ENCODE results near the gene ST6GALNAC1. TPM values are rescaled to one million over a fixed set of nuclear protein-coding genes. Genes with fewer than 3 reads are reported as not detected.

Gene ST6GALNAC1
- total RNA-seq, 1 donor from 2014 or later, result not detected

DNA sequence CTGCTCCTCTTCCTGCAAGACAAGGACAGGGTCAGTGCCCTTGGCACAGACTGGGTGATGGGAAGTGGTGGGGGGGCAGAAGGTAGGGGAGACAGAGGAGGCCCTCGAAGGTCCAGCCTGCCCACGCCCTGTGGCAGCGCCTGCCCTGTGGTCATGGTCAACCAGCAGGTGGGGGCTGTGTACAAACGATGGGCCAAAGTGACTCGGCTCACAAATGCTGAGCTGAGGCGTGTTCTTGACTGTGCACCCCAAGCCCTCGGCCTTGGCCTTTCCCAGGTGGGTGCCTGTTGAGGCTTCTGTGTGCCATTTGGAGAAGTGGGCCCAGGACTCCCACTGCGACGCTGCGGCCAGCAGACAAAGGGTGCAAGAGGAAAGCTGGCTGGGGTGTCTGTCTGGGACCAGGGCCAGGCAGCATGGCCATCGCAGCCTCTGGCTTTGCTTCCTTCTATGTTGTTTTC is 44.6 kb upstream of the ST6GALNAC1 start:
- H3K27ac Mint-ChIP-seq (ENCODE audit: unreplicated experiment), result peak overlapping the region; percentile 95
- H3K9me3 Mint-ChIP-seq (ENCODE audit: unreplicated experiment), result no peaks in the 10 kb centered on the region
- peaks cover 12% of the 10 kb centered on the region for H3K36me3 Mint-ChIP-seq (ENCODE audit: unreplicated experiment)
- H3K4me3 Mint-ChIP-seq (ENCODE audit: unreplicated experiment), result peak overlapping the region; percentile 24
- peaks cover 75% of the 10 kb centered on the region for H3K4me1 Mint-ChIP-seq (ENCODE audit: unreplicated experiment)
- TF ChIP-seq, protein P1, sequence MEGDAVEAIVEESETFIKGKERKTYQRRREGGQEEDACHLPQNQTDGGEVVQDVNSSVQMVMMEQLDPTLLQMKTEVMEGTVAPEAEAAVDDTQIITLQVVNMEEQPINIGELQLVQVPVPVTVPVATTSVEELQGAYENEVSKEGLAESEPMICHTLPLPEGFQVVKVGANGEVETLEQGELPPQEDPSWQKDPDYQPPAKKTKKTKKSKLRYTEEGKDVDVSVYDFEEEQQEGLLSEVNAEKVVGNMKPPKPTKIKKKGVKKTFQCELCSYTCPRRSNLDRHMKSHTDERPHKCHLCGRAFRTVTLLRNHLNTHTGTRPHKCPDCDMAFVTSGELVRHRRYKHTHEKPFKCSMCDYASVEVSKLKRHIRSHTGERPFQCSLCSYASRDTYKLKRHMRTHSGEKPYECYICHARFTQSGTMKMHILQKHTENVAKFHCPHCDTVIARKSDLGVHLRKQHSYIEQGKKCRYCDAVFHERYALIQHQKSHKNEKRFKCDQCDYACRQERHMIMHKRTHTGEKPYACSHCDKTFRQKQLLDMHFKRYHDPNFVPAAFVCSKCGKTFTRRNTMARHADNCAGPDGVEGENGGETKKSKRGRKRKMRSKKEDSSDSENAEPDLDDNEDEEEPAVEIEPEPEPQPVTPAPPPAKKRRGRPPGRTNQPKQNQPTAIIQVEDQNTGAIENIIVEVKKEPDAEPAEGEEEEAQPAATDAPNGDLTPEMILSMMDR (IDR thresholded peaks at IDR 0.05), result no peak
- no peak for DNase-seq (ENCODE audit: extremely low spot score, unreplicated experiment)
- H3K27me3 Mint-ChIP-seq (ENCODE audit: unreplicated experiment), result no peaks in the 10 kb centered on the region

DNA sequence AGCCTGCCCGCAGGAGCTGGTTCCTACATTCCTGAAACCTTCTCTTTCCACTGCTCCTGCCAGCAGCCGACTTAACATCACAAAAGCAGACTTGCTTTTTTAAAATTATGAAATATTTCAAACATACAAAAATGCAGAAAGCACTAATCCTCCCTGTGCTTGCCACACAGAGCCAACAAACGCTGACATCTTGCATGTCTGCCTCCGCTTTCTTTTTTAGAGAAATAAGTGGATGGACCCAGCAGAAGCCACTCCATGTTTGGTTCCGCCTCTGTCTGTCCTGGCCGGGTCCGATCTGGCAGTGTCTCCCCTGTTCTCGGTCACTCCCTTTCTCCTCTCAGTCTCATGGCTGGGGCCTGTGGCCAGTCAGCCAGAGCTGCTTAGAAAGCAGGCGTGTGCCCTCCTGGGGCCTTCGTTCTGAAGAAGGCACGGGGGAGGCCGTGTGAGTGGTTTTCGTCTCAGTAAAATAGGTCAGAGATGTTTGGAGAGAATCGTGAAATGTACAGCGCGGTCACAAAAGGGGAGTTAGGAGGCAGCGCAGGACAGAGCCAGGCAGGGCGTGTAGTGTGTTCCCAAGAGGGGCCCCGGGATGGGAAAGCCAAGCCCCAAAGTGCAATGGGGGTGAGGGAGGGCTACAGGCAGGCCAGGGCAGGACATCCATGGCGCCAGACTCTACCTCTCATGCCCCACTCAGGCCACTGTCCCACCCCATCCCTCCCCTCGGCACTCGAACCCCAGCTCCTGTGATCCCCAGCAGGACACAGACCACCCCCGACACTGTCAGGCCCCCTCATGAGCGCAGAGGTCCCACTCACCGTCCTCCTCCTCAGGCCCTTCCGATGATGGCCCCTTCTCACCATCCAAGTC is 44.0 kb upstream of the ST6GALNAC1 start:
- Mint-ChIP-seq H3K4me1 (ENCODE audit: unreplicated experiment) (peaks cover 75% of the 10 kb centered on the region), H3K36me3 (ENCODE audit: unreplicated experiment) (peaks cover 12% of the 10 kb centered on the region), H3K4me3 (ENCODE audit: unreplicated experiment) (peak overlapping the region; percentile 26), H3K27me3 (ENCODE audit: unreplicated experiment) (no peaks in the 10 kb centered on the region), H3K27ac (ENCODE audit: unreplicated experiment) (peak overlapping the region; percentile 95), H3K9me3 (ENCODE audit: unreplicated experiment) (no peaks in the 10 kb centered on the region)
- TF ChIP-seq, protein P1 (IDR thresholded peaks at IDR 0.05), result no peak
- DNase-seq (ENCODE audit: extremely low spot score, unreplicated experiment), result no peak

DNA sequence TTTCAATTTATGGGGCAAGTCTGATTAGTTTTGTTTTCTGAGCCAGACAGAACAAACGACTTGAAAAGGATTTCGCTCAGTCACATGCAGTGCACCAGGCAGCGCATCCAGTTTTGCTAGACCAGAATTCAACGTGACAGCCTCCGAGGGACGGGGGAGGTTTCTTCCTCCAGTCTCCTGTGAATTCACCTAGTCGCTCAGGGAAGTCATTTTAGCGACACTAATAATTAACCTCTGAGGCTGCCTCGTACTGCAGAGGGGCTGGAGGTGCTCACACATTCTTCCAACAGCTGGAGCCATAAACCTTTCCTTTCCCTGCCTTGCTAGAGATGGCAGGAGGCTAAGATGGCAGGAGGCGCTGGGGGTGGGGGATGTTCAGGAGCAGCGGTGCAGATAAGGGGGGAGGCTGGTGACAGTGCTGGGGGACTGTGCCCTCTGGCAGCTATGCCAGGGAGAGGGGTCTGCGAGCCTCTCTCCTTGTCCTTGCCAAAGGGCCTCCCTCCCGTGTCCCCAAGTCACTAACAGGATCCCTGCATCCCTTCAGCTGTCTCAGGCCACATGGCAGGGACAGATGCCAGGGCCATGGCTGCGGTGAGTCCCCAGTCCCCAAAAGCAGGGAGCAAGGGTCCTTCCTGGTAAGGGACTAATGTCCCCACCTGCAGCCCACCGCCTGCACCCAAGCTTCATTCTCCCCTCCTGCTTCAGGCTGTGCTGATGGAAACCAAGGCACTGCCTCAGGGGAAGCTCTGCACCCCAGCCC is 43.2 kb upstream of the ST6GALNAC1 start:
- Mint-ChIP-seq H3K4me3 (ENCODE audit: unreplicated experiment) (no peak overlapping the region), H3K27ac (ENCODE audit: unreplicated experiment) (peak overlapping the region; percentile 95), H3K4me1 (ENCODE audit: unreplicated experiment) (peaks cover 79% of the 10 kb centered on the region), H3K9me3 (ENCODE audit: unreplicated experiment) (no peaks in the 10 kb centered on the region), H3K27me3 (ENCODE audit: unreplicated experiment) (no peaks in the 10 kb centered on the region), H3K36me3 (ENCODE audit: unreplicated experiment) (peaks cover 15% of the 10 kb centered on the region)
- no peak for DNase-seq (ENCODE audit: extremely low spot score, unreplicated experiment)
- TF ChIP-seq, protein P1 (IDR thresholded peaks at IDR 0.05), result no peak

DNA sequence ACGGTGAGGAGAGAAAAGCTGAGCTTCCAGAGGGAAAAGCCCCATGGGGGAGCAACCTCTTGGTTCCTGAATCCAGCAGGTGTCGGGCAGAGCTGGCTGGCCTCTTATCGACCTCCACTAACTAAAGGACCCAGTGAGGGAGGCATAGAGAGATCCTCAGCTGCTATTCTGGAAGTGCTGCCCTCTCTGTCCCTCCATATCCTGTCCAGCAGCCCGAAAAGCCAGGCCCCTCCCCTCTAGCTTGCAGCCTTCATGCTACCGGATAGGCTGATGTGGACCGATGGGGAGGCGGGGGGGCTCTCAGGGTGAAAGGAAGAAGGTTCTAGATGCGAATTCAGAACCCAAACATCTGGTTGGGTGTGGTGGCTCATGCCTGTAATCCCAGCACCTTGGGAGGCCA is 42.3 kb upstream of the ST6GALNAC1 start:
- no peak overlapping the region for H3K27ac Mint-ChIP-seq (ENCODE audit: unreplicated experiment)
- no peaks in the 10 kb centered on the region for H3K9me3 Mint-ChIP-seq (ENCODE audit: unreplicated experiment)
- H3K4me3 Mint-ChIP-seq (ENCODE audit: unreplicated experiment), result no peak overlapping the region
- H3K36me3 Mint-ChIP-seq (ENCODE audit: unreplicated experiment), result peaks cover 18% of the 10 kb centered on the region
- H3K27me3 Mint-ChIP-seq (ENCODE audit: unreplicated experiment), result no peaks in the 10 kb centered on the region
- peaks cover 79% of the 10 kb centered on the region for H3K4me1 Mint-ChIP-seq (ENCODE audit: unreplicated experiment)
- DNase-seq (ENCODE audit: extremely low spot score, unreplicated experiment), result no peak
- TF ChIP-seq, protein P1 (IDR thresholded peaks at IDR 0.05), result no peak

DNA sequence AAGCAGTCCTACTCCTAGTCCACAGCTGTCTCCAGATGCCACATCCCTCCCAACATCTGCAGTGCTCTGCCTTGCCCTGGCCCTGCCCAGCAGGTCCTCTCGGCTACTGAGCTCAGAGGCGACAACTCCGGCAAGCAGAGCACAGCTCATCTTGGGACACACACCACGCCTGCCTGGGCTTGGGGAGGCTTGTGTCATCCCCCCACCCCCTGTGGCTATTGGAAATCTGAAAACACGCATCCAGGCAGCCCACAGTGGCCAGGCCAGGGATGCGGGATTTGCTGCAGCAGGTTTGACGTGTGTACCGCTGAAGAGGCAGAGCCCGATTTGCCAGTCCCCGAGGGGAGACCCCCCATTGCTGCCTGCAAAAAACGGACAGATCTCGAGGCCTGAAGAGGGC is 41.8 kb upstream of the ST6GALNAC1 start:
- no peaks in the 10 kb centered on the region for H3K27me3 Mint-ChIP-seq (ENCODE audit: unreplicated experiment)
- TF ChIP-seq, protein P1 (IDR thresholded peaks at IDR 0.05), result no peak
- no peak for DNase-seq (ENCODE audit: extremely low spot score, unreplicated experiment)
- no peak overlapping the region for H3K27ac Mint-ChIP-seq (ENCODE audit: unreplicated experiment)
- no peaks in the 10 kb centered on the region for H3K9me3 Mint-ChIP-seq (ENCODE audit: unreplicated experiment)
- no peak overlapping the region for H3K4me3 Mint-ChIP-seq (ENCODE audit: unreplicated experiment)
- peaks cover 76% of the 10 kb centered on the region for H3K4me1 Mint-ChIP-seq (ENCODE audit: unreplicated experiment)
- peaks cover 22% of the 10 kb centered on the region for H3K36me3 Mint-ChIP-seq (ENCODE audit: unreplicated experiment)
